HG02840 (cell line): ENCODE data around the gene ZDHHC1.

Experiments
- ATAC-seq: cut with Tn5 transposase; IDR thresholded peaks from one replicate; pipeline ENCODE4 v1.9.1; 2021; ENCODE audit warnings: mild to moderate bottlenecking, moderate library complexity, moderate number of reproducible peaks; ENCODE audit not compliant: unreplicated experiment, low FRiP score

The ZDHHC1 gene

GRCh38 chr16:67413978-67414911, 2.0 kb downstream of the ZDHHC1 start:
- no peak for ATAC-seq

- ATAC-seq: no peak
Observed at GRCh38 chr16:67412294-67412693, 4.0 kb downstream of the ZDHHC1 start.

GRCh38 chr16:67411339-67411738, 4.9 kb downstream of the ZDHHC1 start:
- ATAC-seq: no peak

GRCh38 chr16:67409631-67410030, 6.6 kb downstream of the ZDHHC1 start:
- no peak for ATAC-seq

GRCh38 chr16:67407788-67408452, 8.4 kb downstream of the ZDHHC1 start:
- ATAC-seq: no peak

GRCh38 chr16:67407176-67407787, 9.0 kb downstream of the ZDHHC1 start:
- ATAC-seq: no peak

GRCh38 chr16:67406111-67406971, 9.9 kb downstream of the ZDHHC1 start:
- ATAC-seq: no peak

- ATAC-seq: no peak
Observed at GRCh38 chr16:67405336-67405735, 10.9 kb downstream of the ZDHHC1 start.

- no peak for ATAC-seq
Observed at GRCh38 chr16:67404740-67405226, 11.5 kb downstream of the ZDHHC1 start.

GRCh38 chr16:67403976-67404555, 12.2 kb downstream of the ZDHHC1 start:
- no peak for ATAC-seq

GRCh38 chr16:67400901-67401300, 15.4 kb downstream of the ZDHHC1 start:
- ATAC-seq: no peak

- no peak for ATAC-seq
Observed at GRCh38 chr16:67399749-67400704, 16.2 kb downstream of the ZDHHC1 start.

- no peak for ATAC-seq
Observed at GRCh38 chr16:67399218-67399733, 17.0 kb downstream of the ZDHHC1 start.

GRCh38 chr16:67398546-67399217, 17.6 kb downstream of the ZDHHC1 start:
- ATAC-seq: no peak

- ATAC-seq: no peak
Observed at GRCh38 chr16:67397812-67398545, 18.3 kb downstream of the ZDHHC1 start.

GRCh38 chr16:67397036-67397801, 19.1 kb downstream of the ZDHHC1 start:
- no peak for ATAC-seq
